Naive thymus-derived CD8-positive, alpha-beta T cell (primary cell): ENCODE data around the gene SRBD1. TPM values are rescaled to one million over a fixed set of nuclear protein-coding genes. Genes with fewer than 3 reads are reported as not detected.
A peak's percentile ranks its signal among the peaks of the same experiment; 100 is the strongest.

Experiments used
- ATAC-seq, 2 donors: fragments of 150-1000 bp; cut with Tn5 transposase in 1 of 2; sonication (Bioruptor Pico), chemical (Tn5 transposase) in 1 of 2; 1 replicate in 1 of 2; 2 replicates in 1 of 2; pipeline ENCODE4 v1.10.0; 2021; ENCODE audit warnings: mild to moderate bottlenecking in 2 of 2, moderate library complexity in 2 of 2
- POLR2A ChIA-PET: fragments of 350-600 bp; sonication (Branson Sonifier 250); formaldehyde crosslinking; loops from one replicate; lab custom pipeline; 2021; ENCODE audit warnings: antibody characterized with exemption; lab: Charles Lee
- DNase-seq, 10 donors: peaks; one replicate each; pipeline versions ENCODE4 v3.0.0 to v3.0.0-alpha.2; 2020 to 2022
- H3K27ac Mint-ChIP-seq, 10 donors: one replicate each; pipeline ENCODE4 v1.8.0; 2020 to 2022; ENCODE audit warnings: mild to moderate bottlenecking in 10 of 10, mixed read lengths in 10 of 10, moderate library complexity in 4 of 10, inconsistent platforms in 1 of 10
- H3K27me3 Mint-ChIP-seq, 5 donors: one replicate each; pipeline ENCODE4 v1.8.0; 2021 to 2022; ENCODE audit warnings: mixed read lengths in 5 of 5
- H3K36me3 Mint-ChIP-seq, 3 donors: one replicate each; pipeline ENCODE4 v1.8.0; 2020 to 2022; ENCODE audit warnings: mixed read lengths in 3 of 3, mild to moderate bottlenecking in 2 of 3, inconsistent platforms in 1 of 3
- H3K4me1 Mint-ChIP-seq, 4 donors: one replicate each; pipeline ENCODE4 v1.8.0; 2021 to 2022; ENCODE audit warnings: mixed read lengths in 4 of 4
- H3K4me3 Mint-ChIP-seq, 10 donors: one replicate each; pipeline ENCODE4 v1.8.0; 2020 to 2022; ENCODE audit warnings: mild to moderate bottlenecking in 10 of 10, mixed read lengths in 10 of 10, moderate library complexity in 6 of 10, inconsistent platforms in 1 of 10
- H3K9me3 Mint-ChIP-seq, 9 donors: one replicate each; pipeline ENCODE4 v1.8.0; 2020 to 2022; ENCODE audit warnings: mixed read lengths in 9 of 9, mild to moderate bottlenecking in 3 of 9, inconsistent platforms in 1 of 9, moderate library complexity in 1 of 9
- polyA plus RNA-seq, 3 donors: library from polyadenylated mRNA; unstranded; fragments of 300-500 nt; fragmentation: Illumina TruSeq; gene quantifications; one replicate each; pipeline ENCODE4 v1.2.3, GENCODE V29; 2021
- total RNA-seq, 8 experiments: library from RNA in 2 of 8; stranded (reverse) in 2 of 8; gene quantifications; one replicate each; pipeline ENCODE4 v1.2.3 and lab custom pipeline; 2021 to 2026

The SRBD1 gene
- total and polyA plus RNA-seq, 5 experiments from 2014 or later: 13.2 to 26.3 (median 14.5) TPM

- DNase-seq: no peak
- Mint-ChIP-seq H3K27ac (no peak overlapping the region), H3K36me3 (peaks cover 0 to 2% (median 0%) of the 10 kb centered on the region in 3 donors), H3K27me3 (peaks cover 8 to 31% (median 13%) of the 10 kb centered on the region in 5 donors), H3K4me3 (no peak overlapping the region), H3K4me1 (no peaks in the 10 kb centered on the region), H3K9me3 (no peaks in the 10 kb centered on the region)
- no peak for ATAC-seq
- POLR2A ChIA-PET: no interaction called here
Observed at GRCh38 chr2:45627911-45628310, 16.8 kb upstream of the SRBD1 start.

GRCh38 chr2:45626387-45627221 lies 15.5 kb upstream of the SRBD1 start:
- H3K27ac Mint-ChIP-seq: no peak overlapping the region
- peaks cover 9 to 19% (median 15%) of the 10 kb centered on the region in 5 donors for H3K27me3 Mint-ChIP-seq
- DNase-seq (no peak), ATAC-seq (no peak)
- no peak overlapping the region for H3K4me3 Mint-ChIP-seq
- POLR2A ChIA-PET: no interaction called here
- H3K36me3 Mint-ChIP-seq: peaks cover 0 to 2% (median 0%) of the 10 kb centered on the region in 3 donors
- H3K4me1 Mint-ChIP-seq: no peaks in the 10 kb centered on the region
- H3K9me3 Mint-ChIP-seq: no peaks in the 10 kb centered on the region

GRCh38 chr2:45625824-45626223 lies 14.8 kb upstream of the SRBD1 start:
- Mint-ChIP-seq H3K36me3 (peaks cover 0 to 2% (median 0%) of the 10 kb centered on the region in 3 donors), H3K27ac (no peak overlapping the region), H3K27me3 (peaks cover 4 to 19% (median 15%) of the 10 kb centered on the region in 5 donors), H3K9me3 (no peaks in the 10 kb centered on the region), H3K4me1 (no peaks in the 10 kb centered on the region), H3K4me3 (no peak overlapping the region)
- no peak for DNase-seq
- POLR2A ChIA-PET: interaction anchor here (0.7 kb wide), 1 partner anchor 625 kb away, joined by 3 read pairs; no protein-coding TSS in a partner anchor
- no peak for ATAC-seq

GRCh38 chr2:45623098-45623497 lies 12.0 kb upstream of the SRBD1 start:
- Mint-ChIP-seq H3K4me1 (no peaks in the 10 kb centered on the region), H3K27me3 (peaks cover 4 to 29% (median 16%) of the 10 kb centered on the region in 5 donors), H3K4me3 (no peak overlapping the region), H3K27ac (no peak overlapping the region), H3K36me3 (no peaks in the 10 kb centered on the region), H3K9me3 (no peaks in the 10 kb centered on the region)
- POLR2A ChIA-PET: no interaction called here
- DNase-seq (no peak), ATAC-seq (no peak)

GRCh38 chr2:45622336-45623075 lies 11.4 kb upstream of the SRBD1 start:
- H3K4me3 Mint-ChIP-seq: no peak overlapping the region

GRCh38 chr2:45617496-45617895 lies 6.4 kb upstream of the SRBD1 start:
- ATAC-seq: no peak
- H3K27ac Mint-ChIP-seq: no peak overlapping the region
- H3K27me3 Mint-ChIP-seq: peaks cover 0 to 23% (median 9%) of the 10 kb centered on the region in 5 donors
- no peaks in the 10 kb centered on the region for H3K9me3 Mint-ChIP-seq
- no peaks in the 10 kb centered on the region for H3K36me3 Mint-ChIP-seq
- DNase-seq: no peak
- POLR2A ChIA-PET: no interaction called here
- H3K4me1 Mint-ChIP-seq: no peaks in the 10 kb centered on the region
- no peak overlapping the region for H3K4me3 Mint-ChIP-seq

More at GRCh38 chr2:45622336-45623075, 11.4 kb upstream of the SRBD1 start:
- DNase-seq: no peak
- no peak for ATAC-seq
- Mint-ChIP-seq H3K27me3 (peaks cover 4 to 29% (median 16%) of the 10 kb centered on the region in 5 donors), H3K36me3 (no peaks in the 10 kb centered on the region), H3K9me3 (no peaks in the 10 kb centered on the region), H3K27ac (no peak overlapping the region), H3K4me1 (no peaks in the 10 kb centered on the region)
- POLR2A ChIA-PET: no interaction called here

GRCh38 chr2:45616658-45617411 lies 5.8 kb upstream of the SRBD1 start:
- H3K9me3 Mint-ChIP-seq: no peaks in the 10 kb centered on the region
- ATAC-seq (no peak), DNase-seq (no peak)
- POLR2A ChIA-PET: no interaction called here
- no peak overlapping the region for H3K4me3 Mint-ChIP-seq
- no peaks in the 10 kb centered on the region for H3K4me1 Mint-ChIP-seq
- H3K27ac Mint-ChIP-seq: no peak overlapping the region
- H3K27me3 Mint-ChIP-seq: peaks cover 0 to 23% (median 7%) of the 10 kb centered on the region in 5 donors
- H3K36me3 Mint-ChIP-seq: no peaks in the 10 kb centered on the region

- Mint-ChIP-seq H3K9me3 (no peaks in the 10 kb centered on the region), H3K4me3 (no peak overlapping the region), H3K4me1 (peaks cover under 1 to 15% (median 10%) of the 10 kb centered on the region in 4 donors), H3K27ac (no peak overlapping the region), H3K27me3 (peaks cover 0 to 11% (median 1%) of the 10 kb centered on the region in 5 donors), H3K36me3 (no peaks in the 10 kb centered on the region)
- DNase-seq (no peak), ATAC-seq (no peak)
- POLR2A ChIA-PET: no interaction called here
Observed at GRCh38 chr2:45614871-45615415, 3.9 kb upstream of the SRBD1 start.

- Mint-ChIP-seq H3K4me1 (peaks cover 4 to 21% (median 16%) of the 10 kb centered on the region in 4 donors), H3K9me3 (no peaks in the 10 kb centered on the region), H3K27ac (no peak overlapping the region), H3K4me3 (no peak overlapping the region), H3K27me3 (peaks cover 0 to 5% (median 0%) of the 10 kb centered on the region in 5 donors), H3K36me3 (peaks cover 0 to 2% (median 0%) of the 10 kb centered on the region in 3 donors)
- POLR2A ChIA-PET: no interaction called here
- ATAC-seq: no peak
- no peak for DNase-seq
Observed at GRCh38 chr2:45614330-45614729, 3.3 kb upstream of the SRBD1 start.

GRCh38 chr2:45612731-45613130 lies 1.7 kb upstream of the SRBD1 start:
- Mint-ChIP-seq H3K4me3 (no peak overlapping the region), H3K9me3 (no peaks in the 10 kb centered on the region), H3K27me3 (no peaks in the 10 kb centered on the region), H3K4me1 (peaks cover 13 to 29% (median 25%) of the 10 kb centered on the region in 4 donors), H3K27ac (peak overlapping the region in 3 of 10 donors; percentile 58 to 97 (median 58)), H3K36me3 (peaks cover 0 to 2% (median 0%) of the 10 kb centered on the region in 3 donors)
- POLR2A ChIA-PET: no interaction called here
- DNase-seq: no peak
- ATAC-seq: no peak

- Mint-ChIP-seq H3K4me3 (peak overlapping the region in 3 of 10 donors; percentile 95 to 99 (median 97)), H3K4me1 (peaks cover 14 to 32% (median 26%) of the 10 kb centered on the region in 4 donors), H3K36me3 (peaks cover 0 to 2% (median 0%) of the 10 kb centered on the region in 3 donors), H3K9me3 (no peaks in the 10 kb centered on the region), H3K27ac (peak overlapping the region in 9 of 10 donors; percentile 92 to 99 (median 97)), H3K27me3 (no peaks in the 10 kb centered on the region)
- DNase-seq: no peak
- no peak for ATAC-seq
- POLR2A ChIA-PET: no interaction called here
Observed at GRCh38 chr2:45612285-45612684, 1.2 kb upstream of the SRBD1 start.
